GM19240 (cell line): ENCODE data around the gene CILP2.

ENCODE experiments used
- DNase-seq: peaks from one replicate; pipeline ENCODE4 v3.0.0; 2011; ENCODE audit warnings: low spot score; ENCODE audit not compliant: insufficient read length

Gene CILP2, protein sequence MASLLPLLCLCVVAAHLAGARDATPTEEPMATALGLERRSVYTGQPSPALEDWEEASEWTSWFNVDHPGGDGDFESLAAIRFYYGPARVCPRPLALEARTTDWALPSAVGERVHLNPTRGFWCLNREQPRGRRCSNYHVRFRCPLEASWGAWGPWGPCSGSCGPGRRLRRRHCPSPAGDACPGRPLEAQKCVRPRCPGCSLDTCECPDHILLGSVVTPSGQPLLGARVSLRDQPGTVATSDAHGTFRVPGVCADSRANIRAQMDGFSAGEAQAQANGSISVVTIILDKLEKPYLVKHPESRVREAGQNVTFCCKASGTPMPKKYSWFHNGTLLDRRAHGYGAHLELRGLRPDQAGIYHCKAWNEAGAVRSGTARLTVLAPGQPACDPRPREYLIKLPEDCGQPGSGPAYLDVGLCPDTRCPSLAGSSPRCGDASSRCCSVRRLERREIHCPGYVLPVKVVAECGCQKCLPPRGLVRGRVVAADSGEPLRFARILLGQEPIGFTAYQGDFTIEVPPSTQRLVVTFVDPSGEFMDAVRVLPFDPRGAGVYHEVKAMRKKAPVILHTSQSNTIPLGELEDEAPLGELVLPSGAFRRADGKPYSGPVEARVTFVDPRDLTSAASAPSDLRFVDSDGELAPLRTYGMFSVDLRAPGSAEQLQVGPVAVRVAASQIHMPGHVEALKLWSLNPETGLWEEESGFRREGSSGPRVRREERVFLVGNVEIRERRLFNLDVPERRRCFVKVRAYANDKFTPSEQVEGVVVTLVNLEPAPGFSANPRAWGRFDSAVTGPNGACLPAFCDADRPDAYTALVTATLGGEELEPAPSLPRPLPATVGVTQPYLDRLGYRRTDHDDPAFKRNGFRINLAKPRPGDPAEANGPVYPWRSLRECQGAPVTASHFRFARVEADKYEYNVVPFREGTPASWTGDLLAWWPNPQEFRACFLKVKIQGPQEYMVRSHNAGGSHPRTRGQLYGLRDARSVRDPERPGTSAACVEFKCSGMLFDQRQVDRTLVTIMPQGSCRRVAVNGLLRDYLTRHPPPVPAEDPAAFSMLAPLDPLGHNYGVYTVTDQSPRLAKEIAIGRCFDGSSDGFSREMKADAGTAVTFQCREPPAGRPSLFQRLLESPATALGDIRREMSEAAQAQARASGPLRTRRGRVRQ

DNA sequence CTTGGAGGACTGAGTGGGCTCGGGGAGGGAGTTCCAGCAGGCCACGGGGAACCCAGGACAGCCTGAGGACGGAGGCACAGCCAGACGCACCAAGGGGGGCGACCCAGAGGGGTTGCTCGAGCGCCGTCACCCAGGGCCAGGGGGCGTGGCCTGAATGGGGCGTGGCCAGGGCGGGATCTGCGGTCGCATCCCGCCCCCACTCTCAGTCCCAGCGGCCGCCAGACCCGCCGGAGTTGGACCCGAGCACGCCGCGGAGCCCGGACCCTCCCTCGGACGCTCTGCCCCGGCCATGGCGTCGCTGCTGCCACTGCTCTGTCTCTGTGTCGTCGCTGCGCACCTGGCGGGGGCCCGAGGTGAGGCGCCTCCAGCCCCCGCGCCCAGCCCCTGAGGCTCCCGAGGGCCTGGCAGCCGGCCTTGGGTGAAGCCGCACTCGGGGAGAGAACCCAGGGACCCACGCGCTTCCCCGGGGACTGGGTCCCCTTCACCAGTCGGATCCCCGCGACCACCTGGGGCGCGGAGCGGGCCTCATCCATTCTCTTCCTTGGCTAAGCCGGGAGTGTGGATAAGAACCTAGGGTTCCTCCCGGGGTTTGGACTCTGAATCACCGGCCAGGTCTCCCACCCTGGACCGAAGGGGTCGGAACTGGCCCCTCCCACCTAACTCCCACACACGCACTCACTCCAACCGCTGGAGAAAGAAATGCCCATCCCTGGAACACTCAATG is at the start of gene CILP2:
Gene CILP2 (plus strand): TSS at position 205 of the 724 bp plus-strand sequence. CDS start 85 bp downstream, at position 290.
- no peak for DNase-seq

DNA sequence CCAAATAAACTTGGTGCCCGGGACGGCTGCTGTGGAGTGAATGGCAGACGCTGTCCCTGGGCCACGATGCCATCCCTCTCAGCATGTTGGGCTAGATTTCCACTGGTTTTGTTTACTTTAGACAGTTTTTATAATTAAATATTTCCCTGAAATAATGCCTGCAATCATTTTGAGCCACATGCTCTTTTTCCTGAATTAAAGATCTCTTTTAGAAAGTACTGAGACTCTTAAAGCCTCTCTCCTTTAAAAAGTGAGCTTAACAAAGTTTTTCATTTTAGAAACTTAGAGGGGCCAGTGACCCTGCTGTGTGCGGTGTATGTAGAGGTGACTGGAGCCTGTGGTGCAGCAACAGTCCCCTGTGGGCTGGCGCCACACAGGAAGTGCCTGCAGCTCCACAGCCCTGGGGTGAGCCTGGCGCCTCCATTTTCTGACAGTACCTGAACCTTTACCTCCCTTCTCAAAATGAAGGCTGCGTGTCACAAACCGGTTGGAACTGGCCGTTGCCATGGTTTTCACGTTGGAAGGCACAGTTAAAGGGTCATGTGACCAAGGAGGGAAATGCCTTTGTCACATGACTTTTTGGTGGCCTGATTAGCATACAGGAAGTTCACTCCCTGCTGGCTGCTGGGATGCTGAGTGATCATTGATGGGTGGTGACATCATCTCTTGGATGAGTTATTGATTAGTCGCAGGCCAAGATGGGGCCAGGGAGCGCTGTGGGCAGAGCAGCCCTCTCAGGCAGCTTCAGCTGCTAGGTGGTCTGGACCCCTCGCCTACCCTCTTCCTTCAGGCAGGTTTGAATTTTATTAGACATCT is 49.0 kb upstream of the CILP2 start:
- DNase-seq: peak; percentile 70

DNA sequence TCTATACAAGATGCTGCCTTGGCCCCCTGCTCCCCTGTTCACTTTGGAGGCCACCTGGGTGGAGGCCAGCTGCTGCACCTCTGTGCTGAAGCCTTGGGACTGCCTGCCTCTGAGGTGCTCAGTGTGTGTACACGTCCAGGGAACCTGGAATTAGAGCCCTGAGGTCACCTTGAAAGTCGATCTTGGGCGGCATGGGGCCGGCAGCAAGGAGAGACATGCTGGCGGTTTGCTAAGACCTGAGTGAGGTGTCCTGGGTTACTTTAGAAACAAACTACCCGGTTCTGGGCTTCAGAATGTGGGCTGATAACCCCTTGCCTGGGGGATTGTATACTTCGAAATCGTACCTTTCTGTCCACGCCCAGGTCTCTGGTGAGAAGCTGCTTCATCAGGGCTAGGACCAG is 48.3 kb upstream of the CILP2 start:
- no peak for DNase-seq

DNA sequence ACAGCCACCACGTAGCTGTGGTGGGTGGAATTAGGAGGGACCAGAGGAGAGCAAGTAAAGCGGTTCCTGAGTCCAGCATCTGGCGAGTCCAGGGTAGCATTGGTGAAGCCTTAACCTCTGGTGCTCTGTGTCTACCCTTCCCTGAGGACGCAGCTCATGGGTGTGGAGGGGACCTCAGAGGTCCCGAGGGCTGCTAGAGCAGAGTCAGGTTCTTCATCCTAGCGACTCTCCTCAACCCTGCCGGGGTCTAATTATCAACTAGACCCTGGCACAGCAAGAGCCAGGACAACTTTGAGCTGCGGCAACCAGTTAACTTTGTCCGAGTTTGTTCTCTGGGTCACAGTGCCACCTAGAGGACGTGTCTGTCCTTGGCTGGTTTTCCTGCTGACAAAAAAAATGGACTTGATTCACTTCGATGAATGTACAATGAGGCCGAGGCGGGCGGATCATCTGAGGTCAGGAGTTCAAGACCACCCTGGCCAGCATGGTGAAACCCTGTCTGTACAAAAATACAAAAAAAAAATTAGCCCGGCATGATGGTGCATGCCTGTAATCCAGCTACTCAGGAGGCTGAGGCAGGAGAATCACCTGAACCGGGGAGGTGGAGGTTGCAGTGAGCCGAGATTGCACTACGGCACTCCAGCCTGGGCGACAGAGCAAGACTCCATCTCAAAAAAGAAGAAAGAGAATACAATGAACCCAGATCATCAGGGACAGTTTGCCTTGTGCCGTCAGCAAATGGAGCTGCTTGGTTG is 47.7 kb upstream of the CILP2 start:
- peak; percentile 94 for DNase-seq

DNA sequence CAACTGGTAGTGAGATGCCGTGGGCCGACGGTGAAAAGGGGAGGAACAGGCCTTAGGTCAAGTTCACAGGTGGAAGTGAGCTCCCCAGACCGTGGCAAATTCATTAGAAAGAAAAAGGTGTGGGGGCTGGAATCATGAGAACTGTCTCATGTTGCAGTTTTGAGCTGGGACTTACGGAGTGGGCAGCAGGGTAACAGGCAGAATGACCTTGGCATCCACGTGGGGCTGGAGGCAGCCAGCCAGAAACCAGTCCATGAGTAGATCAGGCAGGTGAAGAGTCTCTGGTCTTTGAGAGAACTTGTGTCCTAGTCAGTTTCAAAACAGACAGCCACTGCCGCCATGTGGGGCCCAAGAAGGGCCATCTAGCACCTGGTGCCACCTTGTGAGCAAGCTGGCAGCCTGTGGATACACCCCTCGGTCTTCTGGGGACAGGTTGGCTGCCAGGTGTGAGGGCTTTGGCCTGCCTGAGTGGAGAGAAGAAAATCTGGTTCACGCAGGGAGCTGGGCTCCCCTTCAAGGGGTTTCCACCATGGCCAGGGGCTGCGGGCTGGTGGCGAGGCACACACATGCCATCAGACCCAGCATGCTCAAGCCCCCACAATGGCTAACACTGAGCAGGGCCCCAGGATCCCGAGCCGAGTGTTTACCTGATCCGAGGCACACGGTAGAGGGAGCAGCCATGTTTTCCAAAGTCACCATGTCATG is 46.6 kb upstream of the CILP2 start:
- no peak for DNase-seq

DNA sequence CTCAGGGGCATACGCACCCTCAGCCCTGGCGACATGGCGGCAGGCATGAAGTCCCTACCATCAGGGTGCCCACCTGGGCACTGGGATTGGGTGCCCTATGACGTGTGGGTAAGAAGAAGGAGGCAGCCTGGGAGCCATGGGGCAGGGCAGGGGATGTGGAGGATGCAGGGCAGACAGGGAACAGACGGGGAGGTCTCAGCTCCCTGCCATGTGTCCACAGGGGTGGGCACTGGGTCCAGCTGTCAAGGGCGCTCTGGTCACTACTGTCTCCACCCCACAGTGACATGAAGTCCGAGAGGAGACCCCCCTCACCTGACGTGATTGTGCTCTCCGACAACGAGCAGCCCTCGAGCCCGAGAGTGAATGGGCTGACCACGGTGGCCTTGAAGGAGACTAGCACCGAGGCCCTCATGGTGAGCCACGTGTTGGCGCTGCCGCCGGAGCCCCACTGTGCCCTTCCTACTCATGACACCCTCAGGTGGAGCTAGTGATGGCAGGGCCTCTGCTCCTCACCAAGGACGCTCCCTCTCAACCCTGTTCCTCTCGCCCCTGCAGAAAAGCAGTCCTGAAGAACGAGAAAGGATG is 45.9 kb upstream of the CILP2 start:
- no peak for DNase-seq

DNA sequence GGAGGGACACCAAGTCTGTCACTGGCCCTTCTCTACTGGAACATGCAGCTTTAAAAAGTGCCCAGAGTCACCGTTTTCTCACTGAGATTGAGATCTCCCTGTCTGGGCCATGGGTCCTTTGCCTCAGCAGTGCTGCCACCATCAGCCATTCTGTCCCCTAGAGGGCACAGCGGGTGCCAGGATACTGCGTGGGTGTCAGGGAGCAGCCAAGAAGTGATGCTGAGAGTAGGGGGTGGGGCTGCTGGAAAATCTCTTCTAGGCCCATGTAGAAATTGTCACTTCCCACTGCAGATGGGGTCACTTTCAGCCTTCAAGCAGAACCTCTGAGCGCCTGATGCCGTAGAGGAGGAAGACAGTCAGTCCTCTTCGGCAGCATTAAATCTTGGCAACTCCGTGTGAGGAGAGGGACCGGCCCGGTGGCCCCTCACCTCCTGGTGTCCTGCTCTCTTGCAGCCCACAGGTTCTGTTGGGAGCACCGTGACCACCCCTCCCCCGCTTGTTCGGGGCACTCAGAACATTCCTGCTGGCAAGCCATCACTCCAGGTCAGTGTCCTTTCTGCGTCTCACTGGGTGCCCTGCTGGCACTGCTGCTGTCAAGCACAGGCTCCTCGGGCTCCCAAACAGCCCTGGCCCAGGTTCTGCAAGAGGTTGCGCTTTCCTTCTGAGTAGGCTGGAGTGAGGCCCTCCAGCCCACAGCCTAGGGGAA is 44.1 kb upstream of the CILP2 start:
- DNase-seq: no peak

DNA sequence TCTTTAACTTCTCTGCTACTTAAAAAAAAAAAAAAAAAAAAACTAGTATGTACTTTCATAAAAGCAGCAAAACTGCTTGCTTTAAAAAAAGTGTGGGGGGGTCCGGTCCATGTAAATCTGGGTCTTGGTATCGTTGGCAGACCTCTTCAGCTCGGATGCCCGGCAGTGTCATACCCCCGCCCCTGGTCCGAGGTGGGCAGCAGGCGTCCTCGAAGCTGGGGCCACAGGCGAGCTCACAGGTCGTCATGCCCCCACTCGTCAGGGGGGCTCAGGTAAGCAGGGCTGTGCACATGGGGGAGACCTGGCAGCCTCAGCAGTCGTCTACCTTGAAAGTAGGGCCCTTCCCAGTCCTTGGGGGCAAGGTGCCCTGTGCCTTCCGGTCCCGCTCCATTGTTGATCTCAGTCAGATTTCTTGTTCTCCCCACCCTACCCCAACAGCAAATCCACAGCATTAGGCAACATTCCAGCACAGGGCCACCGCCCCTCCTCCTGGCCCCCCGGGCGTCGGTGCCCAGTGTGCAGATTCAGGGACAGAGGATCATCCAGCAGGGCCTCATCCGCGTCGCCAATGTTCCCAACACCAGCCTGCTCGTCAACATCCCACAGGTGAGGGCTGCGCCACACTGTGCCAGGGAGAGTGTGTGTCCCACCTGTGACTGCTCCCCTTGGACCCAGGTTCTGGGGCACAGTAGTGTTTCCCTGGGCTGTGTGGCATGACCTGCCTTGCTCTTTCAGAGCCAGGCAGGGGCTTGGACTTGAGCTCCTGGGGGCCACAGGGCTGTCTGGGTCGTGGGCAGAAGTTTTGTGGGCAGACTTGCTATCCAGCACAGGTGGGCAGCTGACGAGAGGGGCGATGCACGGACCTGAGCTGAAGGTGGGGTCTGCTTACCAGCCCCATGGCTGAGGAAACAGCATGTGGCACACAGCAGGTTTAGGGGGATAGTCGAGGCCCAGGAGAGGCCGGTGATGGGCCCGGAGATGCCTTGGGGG is 42.2 kb upstream of the CILP2 start:
- DNase-seq: no peak

DNA sequence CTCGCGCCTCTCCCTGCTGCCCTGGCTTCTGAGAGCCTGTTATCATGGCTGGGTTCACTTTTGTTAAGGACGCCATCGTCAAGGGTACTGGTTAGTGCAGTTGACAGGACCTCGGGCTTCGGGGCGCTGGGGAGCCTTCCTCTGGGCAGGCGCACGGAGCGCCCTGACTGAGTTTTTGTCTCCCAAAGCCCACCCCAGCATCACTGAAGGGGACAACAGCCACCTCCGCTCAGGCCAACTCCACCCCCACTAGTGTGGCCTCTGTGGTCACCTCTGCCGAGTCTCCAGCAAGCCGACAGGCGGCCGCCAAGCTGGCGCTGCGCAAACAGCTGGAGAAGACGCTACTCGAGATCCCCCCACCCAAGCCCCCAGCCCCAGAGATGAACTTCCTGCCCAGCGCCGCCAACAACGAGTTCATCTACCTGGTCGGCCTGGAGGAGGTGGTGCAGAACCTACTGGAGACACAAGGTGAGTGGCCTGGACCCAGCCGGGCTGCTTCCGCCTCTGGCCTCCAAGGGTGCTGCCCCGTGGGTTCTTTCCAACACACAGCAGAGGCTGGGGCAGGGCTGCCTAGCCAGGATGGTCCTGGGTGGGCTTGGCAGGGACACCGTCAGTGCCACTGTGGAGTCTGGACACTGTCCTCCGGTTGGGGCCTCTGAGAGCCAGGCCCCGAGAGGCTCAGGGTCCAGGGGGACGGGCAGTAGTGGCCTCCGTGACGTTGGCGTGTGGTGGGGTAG is 39.6 kb upstream of the CILP2 start:
- DNase-seq: no peak

DNA sequence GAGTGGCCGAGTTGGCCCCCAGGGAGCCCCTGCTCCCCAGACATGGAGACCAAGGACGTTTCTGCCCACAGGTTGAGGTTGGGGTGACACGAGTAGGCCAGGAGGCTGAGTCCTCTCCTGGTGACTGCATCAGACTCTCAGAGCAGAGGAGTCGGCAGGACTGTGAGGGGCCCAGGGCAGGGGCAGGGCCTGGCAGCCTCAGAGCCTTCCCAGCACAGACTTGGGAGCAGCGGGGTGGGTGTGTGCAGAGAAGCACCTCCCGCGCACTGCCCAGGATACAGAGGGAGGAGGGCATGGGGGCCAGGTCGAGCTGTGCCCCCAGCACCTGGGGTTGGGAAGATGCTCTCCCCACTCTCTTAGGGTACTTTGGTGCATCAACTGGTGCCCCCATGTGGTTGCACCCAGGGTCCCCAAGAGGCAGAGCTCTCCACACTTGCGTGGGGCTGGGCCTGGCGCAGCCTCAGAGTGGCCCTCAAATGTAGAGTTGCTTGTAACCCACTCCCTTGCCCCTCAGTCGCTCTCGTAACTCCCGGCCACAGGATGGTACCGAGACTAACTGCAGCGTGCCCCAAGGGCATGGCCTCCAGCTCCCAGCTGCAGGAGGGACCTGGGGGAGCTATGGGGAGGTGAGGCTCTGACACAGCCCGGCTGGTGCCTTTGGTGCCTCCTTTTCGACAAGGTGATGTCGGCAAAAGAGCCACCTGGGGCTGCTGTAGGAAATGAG is 38.6 kb upstream of the CILP2 start:
- no peak for DNase-seq

DNA sequence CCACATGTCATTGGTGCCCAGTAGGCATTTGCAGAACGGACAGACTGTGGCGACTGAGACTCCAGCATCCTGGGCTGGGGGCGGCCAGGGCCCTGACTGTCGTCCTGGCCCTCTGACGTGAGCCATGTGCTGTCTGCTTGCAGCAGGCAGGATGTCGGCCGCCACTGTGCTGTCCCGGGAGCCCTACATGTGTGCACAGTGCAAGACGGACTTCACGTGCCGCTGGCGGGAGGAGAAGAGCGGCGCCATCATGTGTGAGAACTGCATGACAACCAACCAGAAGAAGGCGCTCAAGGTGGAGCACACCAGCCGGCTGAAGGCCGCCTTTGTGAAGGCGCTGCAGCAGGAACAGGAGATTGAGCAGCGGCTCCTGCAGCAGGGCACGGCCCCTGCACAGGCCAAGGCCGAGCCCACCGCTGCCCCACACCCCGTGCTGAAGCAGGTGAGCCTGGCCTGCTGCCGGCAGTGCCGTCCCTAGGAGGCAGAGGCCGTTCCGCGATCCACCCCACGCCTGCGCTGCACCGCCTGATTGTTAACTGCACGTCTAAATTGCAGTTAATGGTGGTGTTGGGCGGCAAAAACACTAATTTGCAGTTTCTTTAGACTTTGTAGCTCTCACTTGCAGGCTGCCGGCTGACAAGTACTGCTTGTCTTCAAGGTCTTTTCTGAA is 37.0 kb upstream of the CILP2 start:
- no peak for DNase-seq

DNA sequence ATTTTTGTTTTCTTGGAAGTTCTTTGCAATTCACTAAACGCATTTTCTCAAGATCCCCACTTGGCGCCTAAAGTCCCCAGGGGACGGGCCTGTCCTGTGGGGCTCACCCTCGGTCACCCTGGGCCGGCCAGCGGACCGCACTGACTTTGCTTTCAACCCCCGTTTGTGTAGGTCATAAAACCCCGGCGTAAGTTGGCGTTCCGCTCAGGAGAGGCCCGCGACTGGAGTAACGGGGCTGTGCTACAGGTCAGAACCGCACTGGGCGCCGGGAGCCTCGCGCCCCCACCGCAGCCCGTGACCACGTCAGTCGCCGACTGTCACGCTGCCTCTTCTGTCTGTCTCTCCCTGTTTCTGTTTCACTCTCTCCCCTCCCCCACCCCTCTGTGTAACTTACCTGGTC is 36.3 kb upstream of the CILP2 start:
- DNase-seq: no peak

DNA sequence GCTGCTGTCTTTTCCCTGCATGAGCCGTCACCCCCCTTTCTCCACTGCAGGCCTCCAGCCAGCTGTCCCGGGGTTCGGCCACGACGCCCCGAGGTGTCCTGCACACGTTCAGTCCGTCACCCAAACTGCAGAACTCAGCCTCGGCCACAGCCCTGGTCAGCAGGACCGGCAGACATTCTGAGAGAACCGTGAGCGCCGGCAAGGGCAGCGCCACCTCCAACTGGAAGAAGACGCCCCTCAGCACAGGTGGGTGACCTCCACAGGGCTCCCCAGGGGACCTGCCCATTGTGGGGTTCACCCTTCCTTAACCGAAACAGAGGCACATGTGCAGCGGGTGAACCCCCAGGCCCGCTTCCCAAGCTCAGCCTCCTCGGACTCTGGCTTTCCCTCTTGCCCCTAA is 35.8 kb upstream of the CILP2 start:
- no peak for DNase-seq

DNA sequence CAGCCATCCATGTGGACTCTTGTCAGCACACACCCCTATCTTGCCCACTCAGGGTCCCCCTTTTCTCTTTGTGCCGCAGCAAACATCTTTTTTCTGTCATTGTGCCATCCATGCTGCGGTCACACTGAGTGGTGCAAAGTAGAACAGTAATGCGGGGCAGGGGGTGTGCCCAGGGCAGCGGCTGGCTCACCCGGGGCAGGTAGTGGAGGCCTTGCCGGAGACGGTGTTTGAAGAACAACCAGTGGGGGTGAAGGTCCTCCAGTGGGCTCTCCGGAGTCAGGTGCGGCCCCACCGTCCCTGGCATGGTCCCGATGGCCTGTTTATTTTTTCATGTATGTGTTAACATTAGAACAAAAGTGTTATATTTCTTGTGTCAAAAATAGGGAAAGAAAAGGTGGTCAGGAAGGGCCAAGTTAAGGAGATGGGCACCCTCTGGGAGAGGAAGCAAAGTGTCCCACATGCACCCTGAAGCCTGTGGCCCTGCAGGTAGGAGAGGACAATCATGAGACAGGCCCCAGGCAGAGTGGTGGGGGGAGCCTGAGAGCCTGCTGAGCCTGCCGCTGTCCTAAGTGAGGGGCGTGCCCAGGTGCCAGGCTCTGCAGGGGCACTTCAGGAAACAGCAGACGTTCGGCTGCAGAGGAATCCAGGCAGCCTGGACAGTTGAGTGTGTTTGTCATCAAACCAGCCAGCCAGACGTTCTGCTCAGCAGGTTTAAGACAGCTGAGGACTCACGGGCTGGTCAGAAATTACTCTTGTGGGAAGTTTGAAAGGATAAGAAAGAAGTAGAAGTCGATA is 35.1 kb upstream of the CILP2 start:
- DNase-seq: no peak
